Immature natural killer cell (primary cell): ENCODE results near the gene LBR. TPM values are rescaled to one million over a fixed set of nuclear protein-coding genes. Genes with fewer than 3 reads are reported as not detected.

Experiments
- DNase-seq, 3 donors: peaks; one replicate each; pipeline ENCODE4 v3.0.0; 2022; ENCODE audit warnings: mixed read lengths in 1 of 3
- H3K27ac Mint-ChIP-seq, 6 donors: one replicate each; pipeline ENCODE4 v1.8.0; 2020; ENCODE audit warnings: mixed read lengths in 6 of 6, mild to moderate bottlenecking in 5 of 6, inconsistent platforms in 4 of 6, moderate library complexity in 3 of 6
- H3K27me3 Mint-ChIP-seq, 3 donors: one replicate each; pipeline ENCODE4 v1.8.0; 2020 to 2021; ENCODE audit warnings: low read depth in 3 of 3, mild to moderate bottlenecking in 3 of 3, mixed read lengths in 3 of 3, moderate library complexity in 3 of 3, inconsistent platforms in 1 of 3
- H3K36me3 Mint-ChIP-seq, 3 donors: one replicate each; pipeline ENCODE4 v1.8.0; 2020; ENCODE audit warnings: mixed read lengths in 3 of 3, inconsistent platforms in 2 of 3, mild to moderate bottlenecking in 2 of 3
- H3K4me1 Mint-ChIP-seq, 2 donors: one replicate each; pipeline ENCODE4 v1.8.0; 2020; ENCODE audit warnings: inconsistent platforms in 2 of 2, mild to moderate bottlenecking in 2 of 2, mixed read lengths in 2 of 2, moderate library complexity in 1 of 2
- H3K4me3 Mint-ChIP-seq, 5 donors: one replicate each; pipeline ENCODE4 v1.8.0; 2020; ENCODE audit warnings: mild to moderate bottlenecking in 5 of 5, mixed read lengths in 5 of 5, inconsistent platforms in 3 of 5, moderate library complexity in 3 of 5
- H3K9me3 Mint-ChIP-seq, 6 donors: one replicate each; pipeline ENCODE4 v1.8.0; 2020; ENCODE audit warnings: mild to moderate bottlenecking in 6 of 6, mixed read lengths in 6 of 6, inconsistent platforms in 4 of 6, moderate library complexity in 3 of 6
- polyA plus RNA-seq, 3 donors: library from polyadenylated mRNA; unstranded; fragments of 300-500 nt; fragmentation: Illumina TruSeq; gene quantifications; one replicate each; pipeline ENCODE4 v1.2.3, GENCODE V29; 2021

LBR gene
- polyA plus RNA-seq, 3 donors from 2014 or later, result 100.0 to 136 (median 117) TPM

DNA sequence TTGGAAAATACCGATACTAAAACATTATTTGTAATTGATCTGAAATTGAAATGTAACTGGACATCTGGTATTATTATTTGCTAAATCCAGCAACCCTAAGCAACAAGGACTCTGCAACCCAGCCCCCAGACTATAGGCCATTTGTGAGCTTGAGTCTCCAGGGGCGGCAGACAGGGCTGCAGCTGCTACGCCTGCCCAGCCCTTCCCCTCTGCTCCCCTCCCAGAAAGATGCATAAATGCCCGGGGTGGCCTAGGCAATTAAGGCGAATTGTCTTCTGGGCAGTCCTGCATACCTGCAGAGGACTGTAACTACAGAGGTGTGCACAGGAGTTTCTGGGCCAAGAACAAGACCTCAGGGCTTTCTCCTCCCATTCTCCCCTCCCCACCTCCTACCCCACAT is 41.2 kb upstream of the LBR start:
- H3K4me3 Mint-ChIP-seq, result peak overlapping the region; percentile 86 to 93 (median 92)
- peak overlapping the region; percentile 95 to 99 (median 98) for H3K27ac Mint-ChIP-seq
- H3K9me3 Mint-ChIP-seq, result no peaks in the 10 kb centered on the region
- no peaks in the 10 kb centered on the region for H3K36me3 Mint-ChIP-seq
- H3K4me1 Mint-ChIP-seq, result peaks cover 63 to 64% of the 10 kb centered on the region in 2 donors
- peaks cover 3 to 21% (median 13%) of the 10 kb centered on the region in 3 donors for H3K27me3 Mint-ChIP-seq
- no peak for DNase-seq

- peaks cover 66% of the 10 kb centered on the region in 2 donors for H3K4me1 Mint-ChIP-seq
- H3K27me3 Mint-ChIP-seq, result peaks cover 3 to 21% (median 13%) of the 10 kb centered on the region in 3 donors
- peak in 1 of 3 donors; percentile 29 for DNase-seq
These were observed 40.6 kb upstream of the LBR start for GRCh38 chr1:225468270-225469020.

GRCh38 chr1:225467193-225468020 is 39.6 kb upstream of the LBR start:
- H3K4me3 Mint-ChIP-seq, result peak overlapping the region; percentile 86 to 93 (median 92)

More at GRCh38 chr1:225468270-225469020, 40.6 kb upstream of the LBR start:
- no peaks in the 10 kb centered on the region for H3K36me3 Mint-ChIP-seq
- peak overlapping the region; percentile 95 to 99 (median 98) for H3K27ac Mint-ChIP-seq
- peak overlapping the region; percentile 86 to 93 (median 92) for H3K4me3 Mint-ChIP-seq
- no peaks in the 10 kb centered on the region for H3K9me3 Mint-ChIP-seq

DNA sequence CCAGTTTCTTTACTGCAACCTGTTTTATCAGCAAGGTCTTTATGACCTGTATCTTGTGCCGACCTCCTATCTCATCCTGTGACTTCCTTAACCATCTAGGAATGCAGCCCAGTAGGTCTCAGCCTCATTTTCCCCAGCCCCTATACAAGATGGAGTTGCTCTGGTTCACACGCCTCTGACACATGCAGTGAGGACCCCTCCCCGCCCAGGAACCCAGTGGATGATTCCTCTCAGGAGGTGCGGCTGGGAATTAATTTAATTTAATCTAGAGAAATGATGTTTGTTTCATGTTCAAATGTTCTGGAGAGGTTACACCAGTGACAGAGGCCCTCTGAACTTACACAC is 39.0 kb upstream of the LBR start:
- peak overlapping the region; percentile 95 to 99 (median 98) for H3K27ac Mint-ChIP-seq
- peaks cover 77 to 78% of the 10 kb centered on the region in 2 donors for H3K4me1 Mint-ChIP-seq
- no peak for DNase-seq
- H3K27me3 Mint-ChIP-seq, result peaks cover 3 to 21% (median 13%) of the 10 kb centered on the region in 3 donors
- H3K9me3 Mint-ChIP-seq, result no peaks in the 10 kb centered on the region
- H3K36me3 Mint-ChIP-seq, result no peaks in the 10 kb centered on the region
- H3K4me3 Mint-ChIP-seq, result peak overlapping the region; percentile 86 to 93 (median 92)

More at GRCh38 chr1:225467193-225468020, 39.6 kb upstream of the LBR start:
- Mint-ChIP-seq H3K4me1 (peaks cover 71 to 72% of the 10 kb centered on the region in 2 donors), H3K27me3 (peaks cover 3 to 21% (median 13%) of the 10 kb centered on the region in 3 donors), H3K36me3 (no peaks in the 10 kb centered on the region), H3K27ac (peak overlapping the region; percentile 95 to 99 (median 98)), H3K9me3 (no peaks in the 10 kb centered on the region)
- DNase-seq, result peak; percentile 88 to 89 (median 88)

GRCh38 chr1:225465793-225466517 is 38.1 kb upstream of the LBR start:
- H3K36me3 Mint-ChIP-seq, result no peaks in the 10 kb centered on the region
- peak overlapping the region; percentile 73 to 91 (median 81) for H3K4me3 Mint-ChIP-seq
- H3K9me3 Mint-ChIP-seq, result no peaks in the 10 kb centered on the region
- DNase-seq, result no peak
- H3K27me3 Mint-ChIP-seq, result peaks cover 3 to 21% (median 13%) of the 10 kb centered on the region in 3 donors
- peaks cover 84 to 85% of the 10 kb centered on the region in 2 donors for H3K4me1 Mint-ChIP-seq
- peak overlapping the region; percentile 91 to 99 (median 96) for H3K27ac Mint-ChIP-seq

DNA sequence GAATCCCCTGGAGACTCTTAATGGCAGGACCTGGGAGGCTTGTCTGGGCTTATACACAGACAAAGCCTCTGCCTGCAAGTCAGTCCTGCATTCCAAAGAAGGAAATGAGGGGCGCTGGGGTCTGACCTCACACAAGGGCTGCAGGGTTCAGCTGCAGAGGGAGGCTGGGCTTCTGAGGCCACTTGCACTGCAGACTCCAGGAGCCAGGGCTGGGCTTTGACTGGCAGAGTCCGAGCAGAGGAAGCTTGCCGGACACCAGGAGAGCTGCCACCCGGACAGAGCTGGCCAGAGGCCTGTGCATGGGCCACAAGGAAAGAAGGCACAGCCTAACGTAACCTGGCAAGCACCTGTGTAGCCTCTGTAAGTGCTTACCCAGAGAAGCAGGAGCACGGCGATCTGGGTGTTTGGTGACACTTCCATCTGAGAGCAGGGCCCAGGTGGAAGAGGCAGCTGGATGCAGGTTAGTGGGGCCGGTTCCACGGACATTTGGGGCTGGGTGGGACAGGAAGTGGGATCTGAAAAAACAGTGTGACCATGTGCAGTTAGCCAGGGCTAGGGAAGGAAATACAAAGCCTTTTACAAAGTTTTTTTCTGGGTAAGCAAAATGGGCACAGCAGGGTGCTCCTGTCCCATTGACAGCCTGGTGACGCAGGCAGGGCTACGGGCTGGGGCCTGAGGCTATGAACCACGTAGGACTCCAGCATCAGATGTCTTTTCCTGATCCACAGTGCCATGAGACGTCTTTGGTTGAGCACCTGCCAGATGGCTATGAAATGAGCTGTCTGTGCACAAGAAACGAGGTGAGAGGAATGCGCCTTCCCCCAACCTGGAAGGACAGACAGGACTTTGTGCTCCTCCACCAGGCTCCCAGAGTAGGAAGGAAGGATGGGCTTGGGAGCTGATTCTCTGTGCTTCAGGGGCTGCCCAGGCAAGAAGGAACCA is 37.3 kb upstream of the LBR start:
- Mint-ChIP-seq H3K9me3 (no peaks in the 10 kb centered on the region), H3K36me3 (no peaks in the 10 kb centered on the region)

DNA sequence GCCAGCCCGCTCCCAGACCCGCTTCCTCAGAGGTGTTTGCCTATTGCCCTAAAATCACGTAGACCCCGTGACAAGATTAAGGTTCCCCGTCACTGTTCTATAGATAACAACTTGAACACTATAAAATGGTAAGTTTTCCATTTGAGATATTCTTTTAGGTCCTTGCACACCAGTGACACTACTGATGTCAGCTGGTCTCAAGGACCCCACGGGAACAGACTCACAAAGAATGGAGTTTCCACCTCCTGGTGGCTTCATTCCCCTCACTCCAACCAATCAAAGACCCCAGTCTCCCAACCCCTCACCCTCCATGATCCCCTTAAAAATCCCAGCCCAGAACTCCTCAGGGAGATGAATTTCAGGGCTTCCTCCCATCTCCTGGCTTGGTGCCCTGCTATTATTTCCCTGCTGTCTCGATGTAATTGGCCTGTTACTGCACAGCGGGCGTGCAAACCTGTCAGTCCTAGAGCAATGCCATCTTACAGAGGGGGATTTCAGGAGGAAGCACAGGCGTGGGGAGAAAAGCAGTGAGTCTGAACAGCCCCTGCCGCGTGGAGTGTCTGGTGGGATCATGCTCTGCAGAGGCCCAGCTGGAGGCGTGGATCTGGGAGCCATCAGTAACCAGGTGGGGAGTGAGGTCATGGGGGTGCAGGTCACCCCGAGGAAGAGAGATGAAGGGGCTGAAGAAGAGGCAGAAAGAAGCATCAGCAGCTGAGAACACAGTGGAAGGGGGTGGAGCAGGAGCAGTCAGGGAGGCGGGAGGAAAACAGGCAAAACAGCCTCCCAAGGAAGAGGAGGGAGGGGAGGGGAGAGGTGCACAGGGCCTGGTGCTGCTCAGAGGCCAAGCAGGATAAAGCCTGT is 35.1 kb upstream of the LBR start:
- peak overlapping the region; percentile 24 to 68 (median 33) for H3K4me3 Mint-ChIP-seq
- H3K27ac Mint-ChIP-seq, result peak overlapping the region; percentile 73 to 94 (median 89)
- peaks cover 87 to 99% of the 10 kb centered on the region in 2 donors for H3K4me1 Mint-ChIP-seq
- peaks cover 5 to 18% (median 12%) of the 10 kb centered on the region in 3 donors for H3K27me3 Mint-ChIP-seq
- no peaks in the 10 kb centered on the region for H3K36me3 Mint-ChIP-seq
- no peak for DNase-seq
- no peaks in the 10 kb centered on the region for H3K9me3 Mint-ChIP-seq

More for the DNA sequence above, 37.3 kb upstream of the LBR start:
- peaks cover 91 to 94% of the 10 kb centered on the region in 2 donors for H3K4me1 Mint-ChIP-seq
- DNase-seq, result peak in 1 of 3 donors; percentile 26
- H3K27me3 Mint-ChIP-seq, result peaks cover 5 to 24% (median 13%) of the 10 kb centered on the region in 3 donors
- peak overlapping the region; percentile 91 to 99 (median 96) for H3K27ac Mint-ChIP-seq
- peak overlapping the region; percentile 69 to 84 (median 77) for H3K4me3 Mint-ChIP-seq

DNA sequence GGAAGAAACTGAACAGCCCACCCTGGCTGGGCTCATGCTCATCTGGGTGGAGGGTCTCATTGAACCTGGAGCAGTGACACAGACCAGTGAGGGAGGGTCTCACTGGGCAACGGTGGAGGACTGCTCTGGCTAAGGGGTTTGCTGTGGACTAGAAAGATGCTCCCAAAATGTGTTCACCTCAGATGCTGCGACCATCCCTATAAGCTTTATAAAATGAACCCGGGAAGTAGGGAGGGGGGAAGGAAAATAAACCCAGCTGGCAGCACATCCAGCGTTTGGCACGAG is 34.5 kb upstream of the LBR start:
- no peak for DNase-seq
- Mint-ChIP-seq H3K36me3 (no peaks in the 10 kb centered on the region), H3K4me1 (peaks cover 81 to 94% of the 10 kb centered on the region in 2 donors), H3K4me3 (peak overlapping the region; percentile 23 to 68 (median 44)), H3K27ac (peak overlapping the region; percentile 73 to 94 (median 91)), H3K27me3 (peaks cover 5 to 12% (median 7%) of the 10 kb centered on the region in 3 donors), H3K9me3 (no peaks in the 10 kb centered on the region)

GRCh38 chr1:225461533-225462428 is 33.9 kb upstream of the LBR start:
- DNase-seq, result no peak
- peak overlapping the region; percentile 36 to 76 (median 56) for H3K4me3 Mint-ChIP-seq
- H3K36me3 Mint-ChIP-seq, result no peaks in the 10 kb centered on the region
- peaks cover 78 to 93% of the 10 kb centered on the region in 2 donors for H3K4me1 Mint-ChIP-seq
- H3K27me3 Mint-ChIP-seq, result peaks cover 2 to 9% (median 5%) of the 10 kb centered on the region in 3 donors
- peak overlapping the region; percentile 89 to 94 (median 92) for H3K27ac Mint-ChIP-seq
- H3K9me3 Mint-ChIP-seq, result no peaks in the 10 kb centered on the region

DNA sequence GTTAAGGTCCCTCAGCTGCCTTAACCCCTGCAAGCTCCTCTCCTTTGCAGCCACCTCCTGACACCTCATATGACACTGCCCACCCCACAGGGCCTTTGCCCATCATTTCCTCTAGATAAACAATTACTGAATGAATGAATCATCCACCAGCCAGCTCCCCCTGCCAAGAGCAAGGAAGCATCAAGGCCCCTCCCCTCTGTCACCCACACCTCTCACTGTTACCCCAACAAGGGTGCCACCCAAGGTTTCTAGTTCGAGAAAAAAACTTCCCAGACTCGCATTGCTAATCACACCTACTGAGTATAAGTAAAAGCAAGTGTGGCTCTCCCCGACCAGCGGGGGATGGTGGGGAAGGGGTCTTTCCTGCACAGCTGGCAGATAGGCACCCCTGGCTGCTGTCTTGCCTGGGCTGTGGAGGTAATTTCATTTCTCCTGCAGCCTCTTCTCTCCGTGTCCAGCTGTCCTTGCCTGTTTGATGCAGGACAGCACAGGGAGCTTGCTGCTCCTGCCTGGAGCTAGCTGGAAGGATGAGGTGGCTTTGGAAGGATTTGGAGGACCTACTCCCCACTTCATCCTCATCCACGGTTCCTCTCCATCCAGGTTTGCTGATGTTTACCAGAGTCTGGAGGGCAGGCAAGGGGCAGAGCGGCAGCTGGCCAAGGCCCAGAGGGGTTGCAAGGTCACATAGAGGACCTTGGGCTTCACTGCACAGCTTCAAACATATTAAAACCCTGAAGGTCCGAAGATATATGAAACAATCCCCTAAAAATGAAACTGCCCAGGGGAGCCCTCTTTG is 33.1 kb upstream of the LBR start:
- Mint-ChIP-seq H3K4me1 (peaks cover 73 to 93% of the 10 kb centered on the region in 2 donors), H3K27me3 (peaks cover 2 to 5% (median 4%) of the 10 kb centered on the region in 3 donors), H3K36me3 (no peaks in the 10 kb centered on the region), H3K27ac (peak overlapping the region; percentile 82 to 94 (median 92)), H3K4me3 (peak overlapping the region; percentile 49 to 76 (median 59)), H3K9me3 (no peaks in the 10 kb centered on the region)
- peak; percentile 88 to 90 (median 89) for DNase-seq
